Measurements from ENCODE around the gene CAMK2N1.

The CAMK2N1 gene

GRCh38 chr1:20476265-20477038 lies 9.6 kb downstream of the CAMK2N1 start:
- Mint-ChIP-seq H3K4me1 (ENCODE audit: low read depth) (no peaks in the 10 kb centered on the region), H3K27me3 (peaks cover 86% of the 10 kb centered on the region)

GRCh38 chr1:20474996-20475395 lies 11.0 kb downstream of the CAMK2N1 start:
- Mint-ChIP-seq H3K4me3 (no peak overlapping the region), H3K27me3 (peaks cover 79% of the 10 kb centered on the region), H3K36me3 (ENCODE audit: low read depth) (no peaks in the 10 kb centered on the region), H3K4me1 (ENCODE audit: low read depth) (no peaks in the 10 kb centered on the region), H3K27ac (no peak overlapping the region), H3K9me3 (no peaks in the 10 kb centered on the region)

More at GRCh38 chr1:20476265-20477038, 9.6 kb downstream of the CAMK2N1 start:
- H3K27ac Mint-ChIP-seq = no peak overlapping the region
- H3K36me3 Mint-ChIP-seq (ENCODE audit: low read depth) = no peaks in the 10 kb centered on the region
- no peak overlapping the region for H3K4me3 Mint-ChIP-seq
- no peaks in the 10 kb centered on the region for H3K9me3 Mint-ChIP-seq

- Mint-ChIP-seq H3K27me3 (peaks cover 77% of the 10 kb centered on the region), H3K4me3 (no peak overlapping the region), H3K36me3 (ENCODE audit: low read depth) (no peaks in the 10 kb centered on the region), H3K4me1 (ENCODE audit: low read depth) (no peaks in the 10 kb centered on the region), H3K9me3 (no peaks in the 10 kb centered on the region), H3K27ac (no peak overlapping the region)
Observed at GRCh38 chr1:20474333-20474975, 11.6 kb downstream of the CAMK2N1 start.

- Mint-ChIP-seq H3K4me1 (ENCODE audit: low read depth) (no peaks in the 10 kb centered on the region), H3K27ac (no peak overlapping the region), H3K9me3 (no peaks in the 10 kb centered on the region), H3K27me3 (peaks cover 76% of the 10 kb centered on the region), H3K4me3 (no peak overlapping the region), H3K36me3 (ENCODE audit: low read depth) (no peaks in the 10 kb centered on the region)
Observed at GRCh38 chr1:20473894-20474293, 12.1 kb downstream of the CAMK2N1 start.

- no peaks in the 10 kb centered on the region for H3K4me1 Mint-ChIP-seq (ENCODE audit: low read depth)
Observed at GRCh38 chr1:20472860-20473711, 12.9 kb downstream of the CAMK2N1 start.

GRCh38 chr1:20472121-20472520 lies 13.9 kb downstream of the CAMK2N1 start:
- Mint-ChIP-seq H3K4me3 (no peak overlapping the region), H3K27me3 (peaks cover 68% of the 10 kb centered on the region), H3K36me3 (ENCODE audit: low read depth) (no peaks in the 10 kb centered on the region), H3K9me3 (no peaks in the 10 kb centered on the region), H3K27ac (no peak overlapping the region), H3K4me1 (ENCODE audit: low read depth) (no peaks in the 10 kb centered on the region)

More at GRCh38 chr1:20472860-20473711, 12.9 kb downstream of the CAMK2N1 start:
- H3K36me3 Mint-ChIP-seq (ENCODE audit: low read depth) = no peaks in the 10 kb centered on the region
- H3K27me3 Mint-ChIP-seq = peaks cover 72% of the 10 kb centered on the region
- H3K4me3 Mint-ChIP-seq = no peak overlapping the region
- no peaks in the 10 kb centered on the region for H3K9me3 Mint-ChIP-seq
- no peak overlapping the region for H3K27ac Mint-ChIP-seq

- no peaks in the 10 kb centered on the region for H3K36me3 Mint-ChIP-seq (ENCODE audit: low read depth)
- no peak overlapping the region for H3K27ac Mint-ChIP-seq
- peaks cover 8% of the 10 kb centered on the region for H3K4me1 Mint-ChIP-seq (ENCODE audit: low read depth)
- no peak overlapping the region for H3K4me3 Mint-ChIP-seq
- no peaks in the 10 kb centered on the region for H3K9me3 Mint-ChIP-seq
- H3K27me3 Mint-ChIP-seq = peaks cover 60% of the 10 kb centered on the region
Observed at GRCh38 chr1:20470194-20470593, 15.8 kb downstream of the CAMK2N1 start.

GRCh38 chr1:20469406-20470076 lies 16.5 kb downstream of the CAMK2N1 start:
- no peak overlapping the region for H3K4me3 Mint-ChIP-seq
- peaks cover 8% of the 10 kb centered on the region for H3K4me1 Mint-ChIP-seq (ENCODE audit: low read depth)
- no peaks in the 10 kb centered on the region for H3K9me3 Mint-ChIP-seq
- H3K27ac Mint-ChIP-seq = no peak overlapping the region
- peaks cover 57% of the 10 kb centered on the region for H3K27me3 Mint-ChIP-seq
- H3K36me3 Mint-ChIP-seq (ENCODE audit: low read depth) = no peaks in the 10 kb centered on the region

GRCh38 chr1:20466273-20466672 lies 19.7 kb downstream of the CAMK2N1 start:
- Mint-ChIP-seq H3K27ac (no peak overlapping the region), H3K4me1 (ENCODE audit: low read depth) (peaks cover 8% of the 10 kb centered on the region), H3K4me3 (no peak overlapping the region), H3K9me3 (no peaks in the 10 kb centered on the region), H3K27me3 (peaks cover 34% of the 10 kb centered on the region), H3K36me3 (ENCODE audit: low read depth) (no peaks in the 10 kb centered on the region)

GRCh38 chr1:20465187-20465586 lies 20.8 kb downstream of the CAMK2N1 start:
- H3K4me3 Mint-ChIP-seq = no peak overlapping the region
- peaks cover 32% of the 10 kb centered on the region for H3K27me3 Mint-ChIP-seq
- H3K36me3 Mint-ChIP-seq (ENCODE audit: low read depth) = no peaks in the 10 kb centered on the region
- no peak overlapping the region for H3K27ac Mint-ChIP-seq
- H3K4me1 Mint-ChIP-seq (ENCODE audit: low read depth) = peaks cover 8% of the 10 kb centered on the region
- no peaks in the 10 kb centered on the region for H3K9me3 Mint-ChIP-seq

GRCh38 chr1:20463502-20463901 lies 22.5 kb downstream of the CAMK2N1 start:
- Mint-ChIP-seq H3K9me3 (no peaks in the 10 kb centered on the region), H3K27me3 (peaks cover 34% of the 10 kb centered on the region), H3K27ac (no peak overlapping the region), H3K36me3 (ENCODE audit: low read depth) (no peaks in the 10 kb centered on the region), H3K4me1 (ENCODE audit: low read depth) (peaks cover 8% of the 10 kb centered on the region), H3K4me3 (no peak overlapping the region)

GRCh38 chr1:20462397-20462796 lies 23.6 kb downstream of the CAMK2N1 start:
- H3K27me3 Mint-ChIP-seq = peaks cover 31% of the 10 kb centered on the region
- peaks cover 8% of the 10 kb centered on the region for H3K4me1 Mint-ChIP-seq (ENCODE audit: low read depth)
- no peak overlapping the region for H3K27ac Mint-ChIP-seq
- H3K36me3 Mint-ChIP-seq (ENCODE audit: low read depth) = no peaks in the 10 kb centered on the region
- H3K4me3 Mint-ChIP-seq = no peak overlapping the region
- H3K9me3 Mint-ChIP-seq = no peaks in the 10 kb centered on the region

GRCh38 chr1:20458717-20459116 lies 27.3 kb downstream of the CAMK2N1 start:
- peaks cover 29% of the 10 kb centered on the region for H3K27me3 Mint-ChIP-seq
- no peak overlapping the region for H3K27ac Mint-ChIP-seq
- H3K36me3 Mint-ChIP-seq (ENCODE audit: low read depth) = no peaks in the 10 kb centered on the region
- no peaks in the 10 kb centered on the region for H3K4me1 Mint-ChIP-seq (ENCODE audit: low read depth)
- no peak overlapping the region for H3K4me3 Mint-ChIP-seq
- no peaks in the 10 kb centered on the region for H3K9me3 Mint-ChIP-seq

- Mint-ChIP-seq H3K36me3 (ENCODE audit: low read depth) (no peaks in the 10 kb centered on the region), H3K27me3 (peaks cover 35% of the 10 kb centered on the region), H3K4me1 (ENCODE audit: low read depth) (no peaks in the 10 kb centered on the region), H3K4me3 (no peak overlapping the region), H3K27ac (no peak overlapping the region), H3K9me3 (no peaks in the 10 kb centered on the region)
Observed at GRCh38 chr1:20454004-20454403, 32.0 kb downstream of the CAMK2N1 start.

All from stimulated activated naive CD8-positive, alpha-beta T cell treated with anti-CD3 and anti-CD28 coated beads, Interleukin-15, Interleukin-2, amounts not matched to agents 100 ng/mL and 50 ng/mL, for 24 hours (primary cell).